SU-DHL-6 (cell line): Measurements from ENCODE around the gene CCDC116.

ENCODE experiments used
- EZH2phosphoT487 ChIP-seq: fragments of 200-600 bp; sonication (generic), shearing (Covaris generic); conservative IDR thresholded peaks from 2 replicates; pipeline ENCODE4 v1.6.1; 2018; ENCODE audit warnings: mild to moderate bottlenecking, antibody characterized with exemption, low read length, moderate library complexity, mixed read lengths
- TF ChIP-seq, protein P1 (sequence below): fragments of 200-600 bp; sonication (generic); IDR thresholded peaks from one replicate; pipeline ENCODE4 v1.5.1; 2017; ENCODE audit warnings: antibody characterized with exemption, mild to moderate bottlenecking, low read length, moderate library complexity; ENCODE audit not compliant: insufficient read depth, poor library complexity, severe bottlenecking

DNA sequence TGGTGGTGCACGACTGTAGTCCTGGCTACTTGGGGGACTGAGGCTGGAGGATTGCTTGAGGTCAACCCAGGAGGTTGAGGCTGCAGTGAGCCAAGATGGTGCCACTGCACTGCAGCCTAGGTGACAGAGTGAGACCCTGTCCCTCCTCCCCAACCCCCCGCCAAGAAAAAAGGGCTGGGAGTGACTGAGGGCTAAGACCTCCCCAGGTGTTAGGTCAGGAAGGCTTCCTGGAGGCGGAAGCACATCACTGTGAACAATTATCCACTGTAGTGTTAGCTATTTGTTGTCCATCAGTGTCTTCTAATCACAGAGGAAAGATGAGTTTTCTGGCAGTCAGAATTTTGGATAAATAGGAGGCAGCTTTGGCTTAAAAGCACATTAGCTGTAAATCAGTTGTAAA is 11.5 kb upstream of the CCDC116 start:
- TF ChIP-seq, protein P1, sequence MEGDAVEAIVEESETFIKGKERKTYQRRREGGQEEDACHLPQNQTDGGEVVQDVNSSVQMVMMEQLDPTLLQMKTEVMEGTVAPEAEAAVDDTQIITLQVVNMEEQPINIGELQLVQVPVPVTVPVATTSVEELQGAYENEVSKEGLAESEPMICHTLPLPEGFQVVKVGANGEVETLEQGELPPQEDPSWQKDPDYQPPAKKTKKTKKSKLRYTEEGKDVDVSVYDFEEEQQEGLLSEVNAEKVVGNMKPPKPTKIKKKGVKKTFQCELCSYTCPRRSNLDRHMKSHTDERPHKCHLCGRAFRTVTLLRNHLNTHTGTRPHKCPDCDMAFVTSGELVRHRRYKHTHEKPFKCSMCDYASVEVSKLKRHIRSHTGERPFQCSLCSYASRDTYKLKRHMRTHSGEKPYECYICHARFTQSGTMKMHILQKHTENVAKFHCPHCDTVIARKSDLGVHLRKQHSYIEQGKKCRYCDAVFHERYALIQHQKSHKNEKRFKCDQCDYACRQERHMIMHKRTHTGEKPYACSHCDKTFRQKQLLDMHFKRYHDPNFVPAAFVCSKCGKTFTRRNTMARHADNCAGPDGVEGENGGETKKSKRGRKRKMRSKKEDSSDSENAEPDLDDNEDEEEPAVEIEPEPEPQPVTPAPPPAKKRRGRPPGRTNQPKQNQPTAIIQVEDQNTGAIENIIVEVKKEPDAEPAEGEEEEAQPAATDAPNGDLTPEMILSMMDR = no peak
- no peak for TF ChIP-seq EZH2phosphoT487
